LNCaP clone FGC (cell line): ENCODE measurements around the gene DROSHA.

Experiments
- DNase-seq: peaks from one replicate; pipeline ENCODE4 v3.0.0-alpha.2; 2011; ENCODE audit warnings: low read depth
- H3K4me3 ChIP-seq: 2 replicates; pipeline ENCODE4 v1.5.1; 2011; ENCODE audit warnings: mild to moderate bottlenecking, low read depth, low read length, control low read depth
- CTCF ChIP-seq: IDR thresholded peaks from 2 replicates; pipeline ENCODE4 v1.5.1; 2012; ENCODE audit warnings: mild to moderate bottlenecking; ENCODE audit not compliant: control insufficient read depth, insufficient read depth; ENCODE audit errors: extremely low read depth

Gene DROSHA

GRCh38 chr5:31378136-31378535 is 153.8 kb downstream of the DROSHA start:
- no peak for DNase-seq
- no peak overlapping the region for H3K4me3 ChIP-seq
- TF ChIP-seq CTCF: no peak

GRCh38 chr5:31377274-31377946 is 154.5 kb downstream of the DROSHA start:
- no peak for TF ChIP-seq CTCF
- DNase-seq: no peak
- H3K4me3 ChIP-seq: no peak overlapping the region

- H3K4me3 ChIP-seq: no peak overlapping the region
- TF ChIP-seq CTCF: no peak
- DNase-seq: no peak
Measured at GRCh38 chr5:31375999-31376720, 155.7 kb downstream of the DROSHA start.

GRCh38 chr5:31372124-31372523 is 159.8 kb downstream of the DROSHA start:
- no peak for DNase-seq
- H3K4me3 ChIP-seq: no peak overlapping the region
- no peak for TF ChIP-seq CTCF

- TF ChIP-seq CTCF: no peak
- H3K4me3 ChIP-seq: no peak overlapping the region
- no peak for DNase-seq
Measured at GRCh38 chr5:31366941-31367340, 165.0 kb downstream of the DROSHA start.

- no peak overlapping the region for H3K4me3 ChIP-seq
- no peak for TF ChIP-seq CTCF
- no peak for DNase-seq
Measured at GRCh38 chr5:31365776-31366175, 166.1 kb downstream of the DROSHA start.
